GM21515 (cell line): ENCODE data around the gene MYADML2.

Experiments used
- ATAC-seq: cut with Tn5 transposase; IDR thresholded peaks from one replicate; pipeline ENCODE4 v1.9.1; 2021; ENCODE audit not compliant: unreplicated experiment

Gene MYADML2

DNA sequence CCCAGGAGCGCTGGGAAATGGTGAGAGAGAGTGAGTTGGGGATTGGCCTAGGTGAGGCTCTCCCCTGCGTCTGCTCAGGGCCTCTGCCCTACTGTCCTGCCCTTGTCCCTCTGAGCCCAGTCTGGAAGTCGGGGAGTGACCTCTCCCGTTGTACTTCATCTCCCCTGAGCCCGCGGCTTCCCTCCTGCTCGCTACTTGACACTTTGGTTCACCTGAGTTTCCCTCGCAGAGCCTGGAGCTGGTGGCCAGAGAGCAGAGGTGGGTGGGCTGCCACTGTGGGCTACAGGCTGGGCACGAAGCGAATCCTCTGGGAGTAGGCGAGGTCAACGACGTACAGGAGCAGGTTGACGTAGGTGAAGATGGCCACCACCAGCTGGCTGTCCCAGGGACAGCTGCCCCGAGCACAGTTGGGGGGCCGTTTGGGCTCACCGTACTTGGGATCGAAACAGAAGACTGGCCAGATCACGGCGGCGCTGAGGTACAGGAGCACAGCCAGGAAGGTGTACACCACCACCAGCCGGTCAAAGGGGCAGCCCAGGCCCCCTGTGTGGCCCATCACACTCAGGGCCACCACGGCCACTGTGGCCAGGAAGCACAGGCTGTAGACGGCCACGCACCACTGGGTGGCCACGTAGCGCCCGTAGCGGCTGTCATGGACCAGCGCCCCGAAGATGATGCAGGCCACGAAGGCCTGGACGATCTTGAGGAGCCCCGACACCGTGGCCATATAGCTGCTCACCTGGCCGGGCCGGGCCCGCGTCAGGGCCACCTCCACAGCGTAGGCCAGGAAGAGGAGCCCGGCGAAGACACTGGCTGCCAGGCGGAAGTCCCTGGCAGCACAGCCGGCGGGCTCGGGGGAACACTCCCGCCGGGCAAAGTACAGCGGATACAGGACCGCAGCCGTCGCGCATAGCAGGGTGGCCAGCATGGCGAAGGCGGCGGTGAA lies 6.2 kb downstream of the MYADML2 start:
- ATAC-seq = no peak

- ATAC-seq = no peak
Measured at GRCh38 chr17:81939881-81940385, 7.1 kb downstream of the MYADML2 start.

GRCh38 chr17:81939218-81939617 lies 7.8 kb downstream of the MYADML2 start:
- ATAC-seq = no peak

- ATAC-seq = no peak
Measured at GRCh38 chr17:81935709-81936084, 11.3 kb downstream of the MYADML2 start.

- ATAC-seq = no peak
Measured at GRCh38 chr17:81934850-81935708, 12.0 kb downstream of the MYADML2 start.

GRCh38 chr17:81934098-81934757 lies 12.8 kb downstream of the MYADML2 start:
- no peak for ATAC-seq

DNA sequence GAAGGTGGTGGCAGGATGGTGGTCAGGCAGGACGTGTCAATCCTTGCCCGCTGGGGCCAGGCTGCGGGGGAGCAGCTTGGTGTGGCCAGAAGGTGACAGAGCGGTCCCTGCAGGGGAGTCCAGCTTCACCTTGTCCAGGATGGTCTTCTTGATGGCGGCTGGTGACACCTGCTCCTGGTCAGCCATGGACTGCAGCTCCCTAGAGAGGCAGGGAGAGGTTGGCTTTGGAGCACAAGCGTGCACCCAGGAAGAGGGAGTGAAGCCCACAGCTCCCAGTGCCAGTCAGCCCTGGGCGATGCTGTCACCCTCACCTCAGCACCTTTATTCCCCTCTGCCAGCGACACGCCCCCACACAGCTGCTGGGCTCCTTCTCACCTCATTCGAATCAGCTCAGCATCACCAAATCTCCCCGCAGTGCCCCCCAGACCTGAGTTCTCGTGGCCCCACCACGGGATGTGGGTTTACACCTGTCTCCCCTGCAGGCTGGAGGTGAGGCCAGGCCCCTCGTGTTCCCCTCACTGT lies 13.8 kb downstream of the MYADML2 start:
- no peak for ATAC-seq

DNA sequence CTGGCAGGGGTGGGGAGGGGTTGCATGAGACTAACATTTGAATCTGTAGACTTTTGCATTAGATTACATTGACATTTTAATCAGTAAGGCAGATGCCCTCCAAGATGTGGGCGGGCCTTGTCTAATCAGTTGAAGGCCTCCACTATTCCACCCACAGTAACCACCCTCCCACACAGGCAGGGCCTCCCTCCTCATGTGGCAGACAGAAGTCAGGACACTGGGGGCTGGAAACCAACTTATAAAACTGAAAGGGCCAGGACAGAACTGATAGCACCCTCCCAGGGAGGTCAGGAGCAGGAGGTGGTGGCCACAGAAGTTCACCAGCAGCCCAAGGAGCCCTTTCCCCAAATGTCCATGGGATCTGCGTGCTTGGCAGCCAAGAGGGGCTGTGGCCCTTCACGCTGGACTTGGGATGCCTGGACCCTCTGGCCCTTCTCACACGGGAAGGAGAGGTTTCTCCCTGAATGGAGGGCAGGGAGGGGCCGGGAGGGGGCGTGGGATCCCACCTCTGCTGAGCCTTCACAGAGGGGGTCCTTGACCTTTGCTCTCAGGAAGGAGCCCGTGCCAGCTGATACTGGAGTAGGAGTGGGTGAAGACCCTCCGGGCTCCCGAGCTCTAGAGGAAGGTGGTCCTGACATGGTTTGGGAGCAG lies 14.6 kb downstream of the MYADML2 start:
- ATAC-seq = no peak

DNA sequence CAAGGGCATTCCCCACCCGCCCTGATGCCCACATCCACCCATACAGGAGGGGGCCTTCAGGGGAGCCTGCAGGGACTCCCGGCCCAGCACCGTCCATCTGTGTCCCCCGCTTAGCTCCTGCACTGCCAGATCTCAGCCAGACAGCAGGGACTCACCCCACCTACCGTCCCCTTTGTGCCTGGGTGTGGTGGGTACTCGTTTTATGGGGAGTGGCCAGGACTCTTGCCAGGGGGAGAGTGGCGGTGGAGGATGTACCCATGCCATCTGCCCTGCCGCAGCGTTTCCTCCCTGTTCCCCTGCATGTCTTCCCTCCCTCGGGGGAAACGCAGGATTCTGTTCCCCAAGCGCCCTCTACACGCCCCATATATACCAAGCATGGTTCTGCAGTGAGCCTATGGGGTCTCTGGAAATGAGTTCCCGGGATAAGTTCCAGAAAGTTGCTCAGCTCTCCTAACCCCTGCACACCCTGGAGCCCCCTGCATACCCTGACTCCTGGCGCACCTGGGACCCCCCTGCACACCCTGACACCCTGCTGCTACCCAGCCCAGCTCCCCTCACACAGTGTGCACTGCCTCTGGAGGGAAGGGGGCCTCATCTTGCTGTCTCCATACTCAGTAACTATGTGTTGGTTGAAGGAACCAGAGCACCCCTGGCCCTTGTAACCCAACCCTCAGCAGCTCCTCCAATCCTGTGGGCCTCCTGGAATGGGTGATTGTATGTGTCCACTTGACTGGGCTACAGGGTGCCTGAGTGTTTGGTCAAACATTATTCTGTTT lies 15.3 kb downstream of the MYADML2 start:
- no peak for ATAC-seq

- no peak for ATAC-seq
Measured at GRCh38 chr17:81931189-81931556, 15.9 kb downstream of the MYADML2 start.

DNA sequence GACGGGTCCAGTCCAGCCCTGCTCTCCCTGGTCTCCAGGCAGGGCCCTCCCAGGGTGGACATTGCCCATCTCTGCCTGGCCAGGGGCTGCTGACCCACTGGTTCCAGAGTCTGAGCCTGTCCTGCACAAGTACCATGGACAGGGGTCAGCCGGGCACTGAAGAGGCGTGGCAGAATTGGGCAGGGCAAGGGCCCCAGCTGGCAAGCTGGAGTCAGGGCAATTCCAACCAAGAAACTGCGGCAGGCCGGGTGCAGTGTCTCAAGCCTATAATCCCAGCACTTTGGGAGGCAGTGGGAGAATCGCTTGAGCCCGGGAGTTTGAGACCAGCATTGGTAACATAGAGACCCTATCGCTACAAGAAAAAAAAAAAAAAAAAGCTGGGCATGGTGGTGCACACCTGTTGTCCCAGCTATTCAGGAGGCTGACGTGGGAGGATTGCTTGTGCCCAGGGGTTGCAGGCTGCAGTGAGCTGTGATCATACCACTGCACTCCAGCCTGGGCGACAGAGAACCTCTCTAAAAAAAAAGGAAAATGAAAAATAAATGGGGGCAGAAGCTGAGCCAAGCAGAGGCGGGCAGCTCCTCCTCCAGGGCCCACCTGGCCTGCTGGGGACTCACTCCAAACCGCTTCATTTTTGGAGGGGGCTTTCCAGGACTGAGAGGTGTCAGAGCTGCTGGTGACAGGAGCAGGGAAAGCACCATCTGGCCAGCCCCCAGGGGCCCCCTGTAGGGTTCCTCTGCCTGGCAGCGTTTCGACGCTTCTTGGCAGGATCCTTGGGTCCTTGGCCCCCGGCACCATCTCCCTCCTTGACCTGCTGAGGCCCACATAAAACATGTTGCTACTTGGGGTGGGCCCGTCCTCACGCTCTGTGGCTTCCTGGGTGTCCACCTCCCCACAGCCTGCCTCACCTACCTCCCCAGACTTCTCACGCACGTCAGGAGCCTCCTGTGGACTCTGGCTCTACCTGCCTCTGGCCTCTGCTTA lies 16.6 kb downstream of the MYADML2 start:
- ATAC-seq = no peak

GRCh38 chr17:81929253-81930141 lies 17.5 kb downstream of the MYADML2 start:
- ATAC-seq = no peak

- no peak for ATAC-seq
Measured at GRCh38 chr17:81928544-81929252, 18.3 kb downstream of the MYADML2 start.

- peak; percentile 49 for ATAC-seq
Measured at GRCh38 chr17:81927653-81928543, 19.1 kb downstream of the MYADML2 start, which contains the start of gene MAFG. MAFG (minus strand) TSS chr17:81927735; CDS start chr17:81923185, 4,550 bp downstream.

- peak; percentile 15 for ATAC-seq
Measured at GRCh38 chr17:81927152-81927652, 19.8 kb downstream of the MYADML2 start.
